Choroid plexus epithelial cell (primary cell): ENCODE measurements around the gene PLAC9.
"Not testable (repeated sequence)": the region's sequence is repeated elsewhere in the genome, so short reads cannot be mapped to it uniquely, and the experiment has no call there.

Source experiments
- DNase-seq: peaks from one replicate; pipeline ENCODE4 v3.0.0-alpha.2; 2010; ENCODE audit warnings: low read depth
- H3K4me3 ChIP-seq: 2 replicates; pipeline ENCODE4 v1.5.1; 2011; ENCODE audit warnings: low read depth, mild to moderate bottlenecking, control low read depth, low read length, moderate library complexity
- TF ChIP-seq, protein P1 (sequence below): conservative IDR thresholded peaks from 2 replicates; pipeline ENCODE4 v1.5.1; 2011; ENCODE audit warnings: low read depth, mild to moderate bottlenecking, control low read depth, inconsistent platforms, low read length, moderate library complexity

PLAC9 gene, protein sequence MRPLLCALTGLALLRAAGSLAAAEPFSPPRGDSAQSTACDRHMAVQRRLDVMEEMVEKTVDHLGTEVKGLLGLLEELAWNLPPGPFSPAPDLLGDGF

DNA sequence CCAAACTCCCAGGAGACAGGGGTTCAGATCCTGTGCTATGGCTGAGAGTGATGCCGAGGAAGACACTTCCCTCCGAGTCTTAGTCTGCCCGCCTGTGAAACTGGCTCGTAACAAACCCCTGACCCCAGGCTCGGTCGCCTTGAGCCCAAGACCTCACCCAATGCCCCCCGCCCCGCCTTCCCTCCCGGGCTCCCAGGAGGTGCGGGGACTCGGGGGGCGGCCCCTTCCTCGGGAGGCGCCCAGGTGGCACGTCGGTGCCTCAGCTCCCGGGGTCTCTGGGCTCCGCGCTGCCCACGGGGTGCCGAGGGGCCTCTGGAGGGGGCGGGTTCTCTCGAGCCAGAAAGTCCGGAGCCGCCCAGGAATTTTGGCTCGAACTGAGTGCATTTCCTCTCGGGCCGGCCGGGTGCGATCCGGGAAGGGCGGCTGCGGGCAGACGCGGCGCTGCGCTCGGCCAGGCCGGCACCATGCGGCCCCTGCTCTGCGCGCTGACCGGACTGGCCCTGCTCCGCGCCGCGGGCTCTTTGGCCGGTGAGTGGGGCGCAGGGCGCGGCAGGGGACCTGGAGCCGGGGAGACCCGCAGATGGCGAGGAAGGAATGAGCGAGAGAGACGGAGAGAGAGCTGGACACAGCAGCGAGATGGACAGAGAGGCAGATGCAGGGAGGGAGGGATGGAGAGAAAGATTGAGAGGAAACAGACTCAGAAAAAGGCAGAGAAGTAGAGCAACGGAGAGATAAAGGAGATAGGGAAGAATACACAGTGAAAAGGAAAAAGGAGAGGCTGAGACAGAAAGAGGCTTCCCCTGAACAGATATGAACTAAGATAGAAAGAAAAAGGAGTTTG, at the start of gene PLAC9:
TSS of gene PLAC9 (plus strand) at position 432 of the 841 bp plus-strand sequence. CDS start at position 465, 33 bp downstream.
- TF ChIP-seq, protein P1, sequence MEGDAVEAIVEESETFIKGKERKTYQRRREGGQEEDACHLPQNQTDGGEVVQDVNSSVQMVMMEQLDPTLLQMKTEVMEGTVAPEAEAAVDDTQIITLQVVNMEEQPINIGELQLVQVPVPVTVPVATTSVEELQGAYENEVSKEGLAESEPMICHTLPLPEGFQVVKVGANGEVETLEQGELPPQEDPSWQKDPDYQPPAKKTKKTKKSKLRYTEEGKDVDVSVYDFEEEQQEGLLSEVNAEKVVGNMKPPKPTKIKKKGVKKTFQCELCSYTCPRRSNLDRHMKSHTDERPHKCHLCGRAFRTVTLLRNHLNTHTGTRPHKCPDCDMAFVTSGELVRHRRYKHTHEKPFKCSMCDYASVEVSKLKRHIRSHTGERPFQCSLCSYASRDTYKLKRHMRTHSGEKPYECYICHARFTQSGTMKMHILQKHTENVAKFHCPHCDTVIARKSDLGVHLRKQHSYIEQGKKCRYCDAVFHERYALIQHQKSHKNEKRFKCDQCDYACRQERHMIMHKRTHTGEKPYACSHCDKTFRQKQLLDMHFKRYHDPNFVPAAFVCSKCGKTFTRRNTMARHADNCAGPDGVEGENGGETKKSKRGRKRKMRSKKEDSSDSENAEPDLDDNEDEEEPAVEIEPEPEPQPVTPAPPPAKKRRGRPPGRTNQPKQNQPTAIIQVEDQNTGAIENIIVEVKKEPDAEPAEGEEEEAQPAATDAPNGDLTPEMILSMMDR, result no peak
- DNase-seq, result no peak
- H3K4me3 ChIP-seq, result peak within 1 kb of the TSS; percentile 54

DNA sequence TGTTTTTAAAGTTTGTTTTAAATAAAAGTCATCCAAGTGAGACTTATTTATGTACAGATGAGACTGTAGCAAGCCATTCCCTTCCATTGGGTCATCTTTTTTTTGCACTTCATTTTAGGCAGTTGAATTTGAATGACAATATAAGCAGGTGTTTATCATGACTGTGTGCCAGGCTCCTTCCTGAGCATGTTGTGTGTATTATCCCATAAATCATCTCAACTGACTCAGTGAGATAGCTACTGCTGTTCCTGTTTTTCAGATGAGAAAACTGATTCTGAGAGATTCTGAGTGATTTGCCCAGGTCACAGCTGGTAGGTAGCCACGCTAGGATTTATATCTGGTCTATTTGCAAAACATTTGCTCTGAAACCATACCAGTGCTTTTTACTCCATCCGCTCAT, 42.4 kb upstream of the PLAC9 start:
- no peak for DNase-seq
- TF ChIP-seq, protein P1, result no peak
- H3K4me3 ChIP-seq, result no peak overlapping the region

DNA sequence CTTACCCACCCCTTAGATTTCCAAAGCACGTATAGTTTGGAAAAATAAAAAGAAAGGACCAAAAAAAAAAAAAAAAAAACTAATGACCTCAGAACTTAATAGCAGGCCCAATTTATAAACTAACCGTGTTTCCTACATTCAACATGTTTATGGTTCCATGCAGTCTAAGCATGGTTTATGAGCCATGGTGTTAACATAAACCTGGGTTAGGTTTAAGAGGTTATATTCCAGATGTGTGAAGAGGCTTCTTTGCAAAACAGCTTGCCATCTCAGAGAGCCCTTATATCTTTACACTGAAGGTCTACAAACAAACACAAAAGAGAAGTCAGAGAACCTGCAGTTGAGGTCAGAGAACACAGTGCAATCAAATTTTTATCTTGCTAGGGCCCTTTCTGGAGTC, 38.3 kb upstream of the PLAC9 start:
- no peak for DNase-seq
- TF ChIP-seq, protein P1, result no peak
- no peak overlapping the region for H3K4me3 ChIP-seq

DNA sequence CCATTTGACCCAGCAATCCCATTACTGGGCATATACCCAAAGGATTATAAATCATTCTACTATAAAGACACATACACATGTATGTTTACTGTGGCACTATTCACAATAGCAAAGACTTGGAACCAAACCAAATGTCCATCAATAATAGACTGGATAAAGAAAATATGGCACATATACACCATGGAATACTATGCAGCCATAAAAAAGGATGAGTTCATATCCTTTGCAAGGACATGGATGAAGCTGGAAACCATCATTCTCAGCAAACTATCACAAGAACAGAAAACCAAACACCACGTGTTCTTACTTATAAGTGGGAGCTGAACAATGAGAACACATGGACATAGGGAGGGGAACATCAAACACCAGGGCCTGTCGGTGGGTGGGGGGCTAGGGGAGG, 34.3 kb upstream of the PLAC9 start:
- DNase-seq, H3K4me3 ChIP-seq: not testable (repeated sequence)

DNA sequence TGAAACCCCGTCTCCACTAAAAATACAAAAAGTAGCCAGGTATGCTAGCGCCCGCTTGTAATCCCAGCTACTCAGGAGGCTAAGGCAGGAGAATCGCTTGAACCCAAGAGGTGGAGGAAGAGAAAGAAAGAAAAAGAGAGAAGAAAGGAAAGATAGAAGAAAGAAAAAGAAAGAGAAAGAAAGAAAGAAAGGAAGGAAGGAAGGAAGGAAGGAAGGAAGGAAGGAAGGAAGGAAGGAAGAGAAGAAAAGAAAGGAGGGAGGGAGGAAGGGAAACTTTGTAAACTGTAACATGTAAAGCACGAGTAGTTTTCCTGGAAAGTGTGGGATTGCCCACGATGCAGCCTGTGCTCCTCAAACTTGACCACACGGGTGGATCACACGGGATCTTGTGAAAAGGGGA, 33.2 kb upstream of the PLAC9 start:
- not testable (repeated sequence) for H3K4me3 ChIP-seq, DNase-seq

DNA sequence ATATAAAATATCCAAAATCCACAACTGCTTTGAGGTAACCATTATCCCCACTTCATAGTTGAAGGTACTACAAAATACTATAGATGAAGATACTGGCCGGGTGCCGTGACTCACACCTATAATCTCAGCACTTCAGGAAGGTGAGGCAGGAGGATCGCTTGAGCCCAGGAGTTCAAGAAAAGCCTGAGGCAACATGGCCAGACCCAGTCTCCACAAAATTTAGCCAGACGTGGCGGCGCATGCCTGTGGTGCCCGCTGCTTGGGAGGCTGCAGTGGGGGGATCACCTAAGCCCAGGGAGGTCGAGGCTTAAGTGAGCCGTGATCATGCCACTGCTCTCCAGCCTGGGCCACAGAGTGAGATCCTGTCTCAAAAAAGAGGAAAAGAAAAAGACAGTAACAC, 32.4 kb upstream of the PLAC9 start:
- H3K4me3 ChIP-seq, result no peak overlapping the region
- TF ChIP-seq, protein P1, result no peak
- DNase-seq, result no peak

DNA sequence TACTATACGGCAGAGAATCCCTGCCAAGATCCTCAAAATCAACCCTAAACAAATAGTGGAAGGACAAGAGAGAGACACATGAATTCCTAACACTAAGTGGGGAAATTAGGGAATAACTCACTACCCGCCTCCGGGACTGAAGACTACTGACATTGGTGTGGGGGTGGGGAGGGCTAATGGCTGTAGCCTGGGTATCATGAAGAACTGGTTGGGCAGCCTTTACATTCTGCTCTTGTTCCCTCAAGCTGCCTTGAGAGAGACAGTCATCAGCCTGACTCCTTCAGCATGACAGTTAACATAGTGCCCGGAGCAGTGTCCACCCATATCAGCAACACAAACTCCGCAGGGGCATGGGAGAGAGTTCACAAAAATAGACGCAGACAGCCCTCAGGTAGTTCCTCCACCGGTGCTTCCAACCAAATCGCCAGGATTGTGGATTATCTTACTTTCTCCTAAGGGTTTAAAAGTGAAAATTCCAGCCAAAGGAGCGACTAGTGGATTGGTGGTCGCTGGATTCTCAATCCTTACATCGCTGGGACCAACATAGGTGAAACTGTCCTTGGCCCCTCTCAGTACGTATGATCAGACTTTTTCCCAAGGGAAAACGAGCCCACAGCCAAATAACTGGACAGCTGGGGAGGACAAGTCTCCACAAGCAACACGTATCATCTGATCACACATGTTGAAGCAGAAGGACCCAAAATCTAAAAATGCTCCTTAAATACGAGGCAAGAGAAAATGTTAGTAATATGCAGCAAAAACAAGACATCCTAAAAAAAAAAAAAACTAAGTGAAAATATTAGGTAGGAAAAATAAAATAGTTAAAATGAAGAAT, 31.5 kb upstream of the PLAC9 start:
- no peak for DNase-seq
- TF ChIP-seq, protein P1, result no peak
- H3K4me3 ChIP-seq, result no peak overlapping the region
